B cell (primary cell): ENCODE results near the gene DTX3. TPM values are rescaled to one million over a fixed set of nuclear protein-coding genes. Genes with fewer than 3 reads are reported as not detected.

ENCODE experiments used
- ATAC-seq: fragments of 200-7000 bp; cut with Tn5 transposase; one replicate; pipeline ENCODE4 v1.10.0; 2021; ENCODE audit warnings: low read depth, mild to moderate bottlenecking, moderate number of reproducible peaks, moderate library complexity
- CTCF ChIA-PET: fragments of 350-600 bp; sonication (Branson Sonifier 250); formaldehyde crosslinking; loops from one replicate; lab custom pipeline; 2021; ENCODE audit warnings: antibody characterized with exemption, inconsistent platforms; lab: Charles Lee
- POLR2A ChIA-PET: fragments of 350-600 bp; sonication (Branson Sonifier 250); formaldehyde crosslinking; loops from one replicate; lab custom pipeline; 2021; ENCODE audit warnings: antibody characterized with exemption; lab: Charles Lee
- DNase-seq: peaks from one replicate; pipeline ENCODE4 v3.0.0; 2013
- H2AFZ ChIP-seq: 2 replicates; pipeline ENCODE4 v1.6.1; 2012; ENCODE audit warnings: mild to moderate bottlenecking, low read depth, low read length; ENCODE audit not compliant: insufficient read depth, poor library complexity, severe bottlenecking
- H3K27ac ChIP-seq, 2 donors: 1 replicate in 1 of 2; 2 replicates in 1 of 2; pipeline ENCODE4 v1.5.1; 2012 to 2013; ENCODE audit warnings: low read length in 2 of 2, mild to moderate bottlenecking in 2 of 2, moderate library complexity in 1 of 2
- H3K27me3 ChIP-seq, 4 experiments: fragments of 200-600 bp in 1 of 4; sonication (generic) in 1 of 4; replicated peaks in 1 of 4; 1 replicate in 2 of 4; 2 replicates in 2 of 4; pipeline versions ENCODE4 v1.6.1 to v1.7.0; 2013 to 2016; ENCODE audit warnings: low read length in 3 of 4, mild to moderate bottlenecking in 2 of 4, mixed read lengths in 1 of 4, moderate library complexity in 1 of 4; ENCODE audit not compliant: insufficient read depth in 4 of 4, control insufficient read depth in 3 of 4; ENCODE audit errors: control extremely low read depth in 1 of 4
- H3K36me3 ChIP-seq, 2 experiments: replicated peaks in 1 of 2; 1 replicate in 1 of 2; 2 replicates in 1 of 2; pipeline versions ENCODE4 v1.6.1 to v1.7.1; 2013; ENCODE audit warnings: low read length in 1 of 2; ENCODE audit not compliant: insufficient read depth in 2 of 2, control insufficient read depth in 1 of 2; ENCODE audit errors: control extremely low read depth in 1 of 2, extremely low read depth in 1 of 2
- H3K4me1 ChIP-seq, 2 donors: fragments of 200-600 bp in 1 of 2; sonication (generic) in 1 of 2; 1 replicate in 1 of 2; 2 replicates in 1 of 2; pipeline versions ENCODE4 v1.5.1 to v1.6.1; 2013 to 2017; ENCODE audit warnings: low read length in 2 of 2; ENCODE audit not compliant: control insufficient read depth in 2 of 2, insufficient read depth in 2 of 2
- H3K4me2 ChIP-seq: replicated peaks from 2 replicates; pipeline ENCODE3; 2012; ENCODE audit warnings: mild to moderate bottlenecking, low read depth, low read length; ENCODE audit not compliant: poor library complexity, severe bottlenecking
- H3K4me3 ChIP-seq, 5 experiments: fragments of 200-600 bp in 1 of 5; sonication (generic) in 1 of 5; 1 replicate in 3 of 5; 2 replicates in 2 of 5; pipeline versions ENCODE4 v1.5.1 to v1.7.0; 2011 to 2016; ENCODE audit warnings: low read length in 4 of 5, mild to moderate bottlenecking in 4 of 5, low read depth in 2 of 5, control low read depth in 1 of 5, moderate library complexity in 1 of 5; ENCODE audit not compliant: insufficient read depth in 1 of 5; ENCODE audit errors: control extremely low read depth in 1 of 5, extremely low read depth in 1 of 5
- H3K79me2 ChIP-seq: fragments of 200-600 bp; sonication (generic); one replicate; pipeline ENCODE4 v1.6.0; 2016; ENCODE audit warnings: low read length; ENCODE audit not compliant: control insufficient read depth, insufficient read depth
- H3K9ac ChIP-seq: fragments of 200-600 bp; sonication (generic); 2 replicates; pipeline ENCODE4 v1.6.1; 2017; ENCODE audit warnings: mild to moderate bottlenecking, low read length, moderate library complexity
- H3K9me3 ChIP-seq, 3 donors: one replicate each; pipeline versions ENCODE4 v1.6.1 to v1.7.1; 2013; ENCODE audit warnings: low read length in 2 of 3; ENCODE audit not compliant: control insufficient read depth in 2 of 3, insufficient read depth in 1 of 3; ENCODE audit errors: control extremely low read depth in 1 of 3
- H4K20me1 ChIP-seq: 2 replicates; pipeline ENCODE4 v1.6.0; 2012; ENCODE audit warnings: mild to moderate bottlenecking, low read length; ENCODE audit not compliant: insufficient read depth, control insufficient read depth, poor library complexity, severe bottlenecking
- H3K27ac Mint-ChIP-seq: one replicate; pipeline ENCODE4 v1.8.0; 2021; ENCODE audit warnings: mixed read lengths
- H3K27me3 Mint-ChIP-seq: one replicate; pipeline ENCODE4 v1.8.0; 2021; ENCODE audit warnings: mixed read lengths
- H3K4me1 Mint-ChIP-seq: one replicate; pipeline ENCODE4 v1.8.0; 2021; ENCODE audit warnings: mixed read lengths
- H3K4me3 Mint-ChIP-seq: one replicate; pipeline ENCODE4 v1.8.0; 2021; ENCODE audit warnings: mixed read lengths
- H3K9me3 Mint-ChIP-seq: one replicate; pipeline ENCODE4 v1.8.0; 2022; ENCODE audit warnings: mixed read lengths; ENCODE audit not compliant: insufficient read depth
- EZH2 ChIP-seq: IDR thresholded peaks from 2 replicates; pipeline ENCODE4 v1.6.1; 2012; ENCODE audit warnings: borderline replicate concordance, low read depth, mild to moderate bottlenecking, moderate library complexity, low read length; ENCODE audit not compliant: insufficient read depth, poor library complexity, severe bottlenecking
- WGBS: methylation state at CpG from one replicate; pipeline ENCODE4 v1.1.5; 2013; ENCODE audit warnings: missing lambda C conversion rate; ENCODE audit not compliant: insufficient coverage; 5-methylcytosine and 5-hydroxymethylcytosine counted together
- intact Hi-C: fragments of 100-400 bp; cut with micrococcal nuclease; formaldehyde crosslinking; loops from one replicate; pipeline ENCODE4 v1.10.0; 2022
- polyA plus RNA-seq: library from polyadenylated mRNA; depleted of rRNA; stranded (reverse); fragments of >200 nt; gene quantifications from 2 replicates; pipeline ENCODE4 v1.2.3, GENCODE V29; 2012
- total RNA-seq, 2 donors: library from RNA; stranded (reverse); fragments of 120-200 nt in 1 of 2; gene quantifications; 1 replicate in 1 of 2; 2 replicates in 1 of 2; pipeline versions ENCODE4 v1.2.3 to v1.2.4, GENCODE V29; 2013 to 2022
- TF ChIP-seq, protein P1 (sequence below): fragments of 200-600 bp; IDR thresholded peaks from one replicate; pipeline ENCODE4 v1.8.0; 2022; ENCODE audit warnings: antibody characterized with exemption, mild to moderate bottlenecking

The DTX3 gene
- total and polyA plus RNA-seq, 2 donors (not counting 1 experiment from before 2014, with no cell fraction given) = 3.5 to 7.3 TPM

- Histone ChIP-seq H2AFZ (no peak overlapping the region), H4K20me1 (no peaks in the 10 kb centered on the region), H3K4me2 (no peak overlapping the region), H3K4me1 (peaks cover 0 to 2% of the 10 kb centered on the region in 2 donors), H3K4me3 (no peak overlapping the region), H3K27me3 (peaks cover 0 to 24% (median 5%) of the 10 kb centered on the region in 4 experiments), H3K27ac (no peak overlapping the region), H3K79me2 (no peaks in the 10 kb centered on the region), H3K9ac (no peak overlapping the region), H3K9me3 (no peaks in the 10 kb centered on the region), H3K36me3 (no peaks in the 10 kb centered on the region)
- CTCF ChIA-PET = no interaction called here
- TF ChIP-seq EZH2 = no peak
- TF ChIP-seq, protein P1, sequence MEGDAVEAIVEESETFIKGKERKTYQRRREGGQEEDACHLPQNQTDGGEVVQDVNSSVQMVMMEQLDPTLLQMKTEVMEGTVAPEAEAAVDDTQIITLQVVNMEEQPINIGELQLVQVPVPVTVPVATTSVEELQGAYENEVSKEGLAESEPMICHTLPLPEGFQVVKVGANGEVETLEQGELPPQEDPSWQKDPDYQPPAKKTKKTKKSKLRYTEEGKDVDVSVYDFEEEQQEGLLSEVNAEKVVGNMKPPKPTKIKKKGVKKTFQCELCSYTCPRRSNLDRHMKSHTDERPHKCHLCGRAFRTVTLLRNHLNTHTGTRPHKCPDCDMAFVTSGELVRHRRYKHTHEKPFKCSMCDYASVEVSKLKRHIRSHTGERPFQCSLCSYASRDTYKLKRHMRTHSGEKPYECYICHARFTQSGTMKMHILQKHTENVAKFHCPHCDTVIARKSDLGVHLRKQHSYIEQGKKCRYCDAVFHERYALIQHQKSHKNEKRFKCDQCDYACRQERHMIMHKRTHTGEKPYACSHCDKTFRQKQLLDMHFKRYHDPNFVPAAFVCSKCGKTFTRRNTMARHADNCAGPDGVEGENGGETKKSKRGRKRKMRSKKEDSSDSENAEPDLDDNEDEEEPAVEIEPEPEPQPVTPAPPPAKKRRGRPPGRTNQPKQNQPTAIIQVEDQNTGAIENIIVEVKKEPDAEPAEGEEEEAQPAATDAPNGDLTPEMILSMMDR = no peak
- H3K27me3 Mint-ChIP-seq = peaks cover 6% of the 10 kb centered on the region
- no peak overlapping the region for H3K27ac Mint-ChIP-seq
- WGBS = 90% methylated on average over 9 of the region's 12 CpGs
- ATAC-seq (no peak), DNase-seq (no peak)
- no peaks in the 10 kb centered on the region for H3K9me3 Mint-ChIP-seq
- no peaks in the 10 kb centered on the region for H3K4me1 Mint-ChIP-seq
- POLR2A ChIA-PET = no interaction called here
- intact Hi-C loops = no loop called here
- H3K4me3 Mint-ChIP-seq = no peak overlapping the region
Observed at GRCh38 chr12:57577981-57578758, 26.5 kb upstream of the DTX3 start.

- Mint-ChIP-seq H3K27ac (no peak overlapping the region), H3K27me3 (peaks cover 9% of the 10 kb centered on the region), H3K4me3 (no peak overlapping the region), H3K9me3 (no peaks in the 10 kb centered on the region), H3K4me1 (peaks cover 2% of the 10 kb centered on the region)
- TF ChIP-seq, protein P1 = no peak
- no peak for TF ChIP-seq EZH2
- H3K4me2 ChIP-seq = no peak overlapping the region
- no peaks in the 10 kb centered on the region for H3K36me3 ChIP-seq
- no peak overlapping the region for H3K4me3 ChIP-seq
- no peaks in the 10 kb centered on the region for H3K9me3 ChIP-seq
- intact Hi-C loops = no loop called here
- WGBS = 100% methylated on average over 2 of the region's 2 CpGs
- DNase-seq = no peak
- no peak overlapping the region for H3K9ac ChIP-seq
- ChIA-PET CTCF (interaction anchor here (1.2 kb wide), 1 partner anchor 24 kb away, joined by 3 read pairs; no protein-coding TSS in a partner anchor), POLR2A (no interaction called here)
- no peak overlapping the region for H3K27ac ChIP-seq
- H4K20me1 ChIP-seq = no peaks in the 10 kb centered on the region
- no peaks in the 10 kb centered on the region for H3K79me2 ChIP-seq
- H3K27me3 ChIP-seq = peaks cover 0 to 31% (median 5%) of the 10 kb centered on the region in 4 experiments
- peaks cover 0 to 3% of the 10 kb centered on the region in 2 donors for H3K4me1 ChIP-seq
- no peak for ATAC-seq
- H2AFZ ChIP-seq = no peak overlapping the region
Observed at GRCh38 chr12:57579011-57579410, 25.6 kb upstream of the DTX3 start.
